ENCODE measurements around the gene NKTR.

DNA sequence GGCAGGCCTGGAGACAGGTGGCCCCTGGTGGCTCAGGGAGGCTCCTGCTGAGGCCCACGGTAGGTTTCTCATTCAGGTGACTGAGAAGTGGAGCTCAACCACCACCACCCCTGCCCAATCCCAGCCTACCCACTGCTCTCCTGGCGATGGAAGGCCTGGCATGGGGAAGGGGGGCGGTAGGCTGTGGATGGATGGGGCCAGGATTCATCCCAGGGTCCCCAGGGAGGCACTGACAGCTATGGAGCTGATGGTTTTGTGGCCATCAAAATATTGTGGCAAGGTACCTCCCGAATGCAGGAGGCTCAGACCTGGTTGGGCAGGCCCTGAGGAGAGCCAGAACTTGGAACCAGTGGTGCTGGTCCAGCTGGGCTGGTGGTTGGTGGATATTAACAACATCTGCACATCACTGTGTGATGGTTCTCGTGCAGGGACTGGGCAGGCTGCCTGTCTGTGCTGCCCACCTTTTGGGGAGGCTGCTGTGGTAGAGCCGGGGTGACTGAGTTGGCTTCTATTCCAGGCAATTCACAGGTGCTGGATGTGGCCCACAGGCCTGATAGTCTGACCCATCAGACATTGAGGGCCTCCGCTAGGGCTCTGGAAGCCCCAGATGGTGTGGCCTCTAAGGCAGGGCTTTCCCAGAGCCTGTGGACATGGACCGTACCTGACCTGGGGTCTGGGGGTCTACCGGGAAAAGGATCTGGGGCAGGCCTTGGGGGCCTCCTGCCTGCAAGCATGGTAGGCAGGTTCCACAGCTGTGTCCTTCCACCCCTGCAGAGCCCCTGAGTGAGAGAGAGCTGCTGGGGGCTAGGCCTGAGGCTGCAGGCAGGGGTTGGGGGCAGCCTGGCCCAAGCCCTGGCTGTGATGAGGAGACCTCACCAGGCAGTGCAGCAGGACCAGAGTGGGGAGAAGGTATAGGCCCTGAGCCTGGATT is 56.5 kb downstream of the NKTR start:
- TF ChIP-seq ZNF274 (IDR thresholded peaks at IDR 0.05; ENCODE audit: low read depth, low read length) (no peak), SUZ12 (IDR thresholded peaks at IDR 0.05; ENCODE audit: extremely low read depth, insufficient read depth, insufficient read length) (no peak)

Data from NT2/D1 (cell line).